Measurements from ENCODE around the gene TCF7L1.

DNA sequence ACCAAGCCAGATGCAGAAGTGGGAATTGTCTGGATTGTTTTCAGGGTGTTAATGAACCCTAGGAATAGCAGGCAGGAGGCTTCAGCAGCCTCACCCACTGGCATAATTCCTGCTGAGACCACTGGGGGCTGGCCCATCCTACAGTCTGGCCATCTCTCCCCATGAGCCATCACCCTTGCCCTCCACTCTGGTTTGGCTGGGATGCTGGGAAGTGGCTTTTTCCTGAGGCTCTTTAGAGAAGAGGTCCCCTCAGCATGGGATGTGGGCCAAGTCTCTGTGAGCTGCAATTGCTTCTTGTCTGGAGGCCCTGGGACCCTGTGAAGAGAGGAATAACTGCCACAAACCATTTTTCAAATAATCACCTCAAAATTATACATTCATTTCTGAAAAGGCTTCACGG is 4.0 kb downstream of the TCF7L1 start:
- TF ChIP-seq, protein P1, sequence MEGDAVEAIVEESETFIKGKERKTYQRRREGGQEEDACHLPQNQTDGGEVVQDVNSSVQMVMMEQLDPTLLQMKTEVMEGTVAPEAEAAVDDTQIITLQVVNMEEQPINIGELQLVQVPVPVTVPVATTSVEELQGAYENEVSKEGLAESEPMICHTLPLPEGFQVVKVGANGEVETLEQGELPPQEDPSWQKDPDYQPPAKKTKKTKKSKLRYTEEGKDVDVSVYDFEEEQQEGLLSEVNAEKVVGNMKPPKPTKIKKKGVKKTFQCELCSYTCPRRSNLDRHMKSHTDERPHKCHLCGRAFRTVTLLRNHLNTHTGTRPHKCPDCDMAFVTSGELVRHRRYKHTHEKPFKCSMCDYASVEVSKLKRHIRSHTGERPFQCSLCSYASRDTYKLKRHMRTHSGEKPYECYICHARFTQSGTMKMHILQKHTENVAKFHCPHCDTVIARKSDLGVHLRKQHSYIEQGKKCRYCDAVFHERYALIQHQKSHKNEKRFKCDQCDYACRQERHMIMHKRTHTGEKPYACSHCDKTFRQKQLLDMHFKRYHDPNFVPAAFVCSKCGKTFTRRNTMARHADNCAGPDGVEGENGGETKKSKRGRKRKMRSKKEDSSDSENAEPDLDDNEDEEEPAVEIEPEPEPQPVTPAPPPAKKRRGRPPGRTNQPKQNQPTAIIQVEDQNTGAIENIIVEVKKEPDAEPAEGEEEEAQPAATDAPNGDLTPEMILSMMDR (IDR thresholded peaks at IDR 0.05; ENCODE audit: low read depth, low read length, poor library complexity, severe bottlenecking), result no peak
- TF ChIP-seq EZH2phosphoT487 (IDR thresholded peaks at IDR 0.05; ENCODE audit: borderline replicate concordance, low read length), result no peak
